GM19397 (cell line): Measurements from ENCODE around the gene UTRN.

Source experiments
- ATAC-seq: cut with Tn5 transposase; IDR thresholded peaks from one replicate; pipeline ENCODE4 v1.9.1; 2021; ENCODE audit warnings: mild to moderate bottlenecking, moderate library complexity; ENCODE audit not compliant: unreplicated experiment

UTRN gene

DNA sequence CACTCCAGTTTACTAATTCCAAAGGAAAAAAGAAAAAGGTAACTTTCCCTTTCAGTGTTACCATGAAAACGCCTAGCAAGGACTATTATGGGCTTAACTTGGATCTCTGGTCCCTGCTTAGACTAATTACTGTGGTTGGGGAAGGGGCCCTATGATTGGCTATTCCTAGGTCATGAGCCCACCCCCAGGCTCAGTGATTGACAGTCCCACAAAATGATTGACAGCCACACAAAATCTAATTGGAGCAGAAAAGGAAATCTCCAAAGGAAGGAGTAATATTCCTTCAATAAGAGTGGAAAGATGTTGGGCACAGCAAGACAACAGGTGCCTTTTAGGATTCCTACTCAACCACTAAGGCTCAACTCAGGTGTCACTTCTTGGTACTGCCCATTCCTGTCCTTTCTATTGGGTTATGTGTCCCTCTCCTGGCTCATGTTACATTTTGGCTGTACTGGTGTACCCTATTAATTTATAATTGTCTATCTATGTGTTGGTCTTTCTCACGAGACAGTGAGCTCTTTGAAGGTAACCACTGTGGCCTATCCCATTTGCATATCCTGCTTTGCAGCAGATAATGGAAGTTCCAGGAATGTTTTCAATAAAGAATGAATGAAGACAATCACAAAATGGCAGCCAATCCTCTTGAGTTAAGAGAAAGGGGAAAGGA lies 5.5 kb upstream of the UTRN start:
- ATAC-seq: no peak

DNA sequence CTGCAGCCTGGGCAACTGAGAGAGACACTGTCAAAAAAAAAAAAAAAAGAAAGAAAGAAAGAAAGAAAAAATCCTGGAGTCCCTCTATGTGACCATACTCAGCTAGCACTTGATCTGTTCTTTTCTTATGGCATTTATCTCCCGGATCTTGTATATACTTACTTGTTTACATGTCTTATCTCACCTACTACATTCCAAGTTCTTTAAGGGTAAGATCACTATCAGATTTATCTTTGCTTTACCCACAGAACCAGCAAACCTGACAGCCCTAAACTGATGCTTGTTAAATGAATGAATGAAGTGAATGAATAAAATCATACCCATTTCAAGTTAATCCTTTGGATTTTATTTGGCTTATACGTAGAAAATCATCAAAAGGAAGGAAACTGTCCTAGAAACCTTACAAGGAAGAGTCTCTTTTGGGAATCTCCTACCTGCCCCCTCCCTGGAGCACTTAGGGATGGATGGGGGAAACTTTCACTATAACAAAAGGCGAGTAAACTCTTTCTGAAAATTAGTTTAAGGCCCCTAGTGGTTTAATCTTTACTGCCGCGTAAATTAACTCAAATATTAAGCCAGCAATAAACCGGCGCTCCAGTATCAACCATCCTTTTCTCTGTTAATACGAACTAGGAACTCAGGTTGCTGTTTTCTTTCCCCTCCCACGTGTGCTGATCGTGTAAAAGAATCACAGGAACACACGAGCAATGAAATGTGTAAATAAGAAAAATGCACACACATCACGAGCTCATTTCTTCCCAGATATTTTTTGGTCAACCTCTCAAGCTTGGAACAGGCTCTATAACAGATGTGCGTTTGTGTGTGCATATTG lies 1.3 kb upstream of the UTRN start:
- ATAC-seq: no peak

DNA sequence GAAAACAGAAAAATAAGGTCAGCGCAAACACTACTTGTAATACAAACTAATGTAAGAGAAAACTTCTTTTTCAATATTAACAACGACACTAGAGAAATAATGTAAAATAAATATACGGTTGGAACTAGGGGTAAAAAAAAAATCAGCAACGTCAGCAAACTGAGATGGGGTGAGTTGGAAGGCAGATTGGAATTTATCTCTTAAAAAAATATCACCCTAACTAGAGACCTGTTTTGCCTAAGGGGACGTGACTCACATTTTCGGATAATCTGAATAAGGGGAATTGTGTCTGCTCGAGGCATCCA lies 705 bp upstream of the UTRN start:
- ATAC-seq: no peak

DNA sequence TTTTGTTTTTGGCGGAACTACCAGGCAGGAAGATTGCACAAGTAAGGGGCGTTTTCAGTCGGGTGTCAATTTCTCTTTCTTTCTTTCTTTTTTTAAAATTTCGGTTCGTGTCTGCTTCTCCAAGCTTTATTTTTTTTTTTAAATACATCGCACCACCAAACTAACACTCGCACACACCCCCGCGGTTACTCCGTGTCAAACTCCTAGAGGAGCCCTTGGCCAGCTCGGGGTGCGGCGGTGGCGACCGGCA lies 338 bp downstream of the UTRN start:
- no peak for ATAC-seq

DNA sequence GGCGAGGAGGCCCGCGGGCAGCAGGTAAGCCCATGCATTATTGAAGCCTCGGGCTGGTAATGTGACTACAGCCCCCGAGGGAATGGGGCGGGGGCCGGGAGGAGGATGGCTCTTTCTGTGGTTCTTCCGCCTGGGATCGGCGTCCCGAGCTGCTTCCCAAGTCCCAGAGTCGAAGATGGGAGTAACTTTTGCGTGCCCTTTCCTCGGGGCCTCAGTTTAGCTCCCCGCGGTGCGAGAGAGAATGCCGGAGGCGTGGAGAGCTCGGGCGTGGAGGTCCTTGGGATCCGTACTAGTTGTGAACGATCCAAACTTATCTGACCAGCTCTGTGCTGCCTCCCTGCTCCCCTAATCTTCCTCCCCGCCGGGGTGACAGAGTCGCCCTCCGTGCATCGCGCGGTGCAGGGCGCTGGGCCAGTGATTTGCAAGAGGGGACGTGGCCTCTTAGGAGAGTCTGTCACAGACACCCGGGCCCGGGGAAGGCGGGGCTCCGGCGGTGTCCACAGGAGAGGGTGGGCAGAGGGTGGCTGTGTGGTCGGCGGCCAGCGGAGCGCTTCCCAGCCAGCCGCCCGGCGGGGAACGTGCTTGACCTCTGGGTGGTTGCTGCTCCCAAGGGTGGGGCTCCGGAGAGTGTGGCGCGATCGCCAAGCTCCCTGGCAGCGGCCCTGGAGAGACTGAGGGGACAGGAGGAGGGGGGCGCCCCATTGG lies 815 bp downstream of the UTRN start:
- ATAC-seq: peak; percentile 44

GRCh38 chr6:144286503-144287393 lies 1.6 kb downstream of the UTRN start:
- no peak for ATAC-seq

GRCh38 chr6:144289006-144289405 lies 3.9 kb downstream of the UTRN start:
- no peak for ATAC-seq

GRCh38 chr6:144292372-144292771 lies 7.2 kb downstream of the UTRN start:
- ATAC-seq: no peak

DNA sequence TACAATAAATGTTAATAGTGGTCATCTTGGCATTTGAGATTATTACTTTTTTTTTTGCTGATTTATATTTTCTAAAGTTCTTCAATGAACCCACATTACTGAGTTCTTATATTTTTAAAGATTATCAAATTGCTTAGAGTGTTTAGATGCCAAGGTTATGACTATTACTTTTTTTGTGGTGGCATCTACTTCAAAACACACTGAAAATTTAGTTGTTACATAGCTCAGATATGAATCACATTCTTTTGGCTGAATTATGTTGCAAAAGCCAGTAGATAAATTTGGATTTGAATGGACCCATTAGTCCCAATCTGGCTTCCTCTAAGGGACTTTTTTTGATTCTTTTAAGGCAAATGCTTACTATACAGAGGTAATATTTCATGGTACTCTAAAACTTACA lies 8.9 kb downstream of the UTRN start:
- ATAC-seq: no peak

DNA sequence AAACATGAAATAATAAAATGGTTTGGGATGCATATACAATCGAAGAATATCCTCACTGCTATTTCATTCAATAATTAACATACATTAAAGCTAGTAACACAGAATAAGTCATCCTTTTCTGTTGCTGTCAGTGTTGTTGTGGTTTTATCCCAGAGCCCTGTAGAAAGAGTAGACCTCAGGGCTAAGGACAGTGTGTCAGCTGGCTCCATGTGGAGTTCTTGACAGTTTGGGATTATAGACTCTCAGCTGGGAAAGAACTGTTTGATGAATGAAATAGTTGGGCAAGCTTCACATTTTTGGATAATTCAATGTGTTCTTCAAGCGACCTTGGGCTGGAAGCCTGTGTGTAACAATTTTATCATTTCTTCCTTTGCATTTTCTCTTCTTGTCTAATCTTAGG lies 10.1 kb downstream of the UTRN start:
- ATAC-seq: no peak

DNA sequence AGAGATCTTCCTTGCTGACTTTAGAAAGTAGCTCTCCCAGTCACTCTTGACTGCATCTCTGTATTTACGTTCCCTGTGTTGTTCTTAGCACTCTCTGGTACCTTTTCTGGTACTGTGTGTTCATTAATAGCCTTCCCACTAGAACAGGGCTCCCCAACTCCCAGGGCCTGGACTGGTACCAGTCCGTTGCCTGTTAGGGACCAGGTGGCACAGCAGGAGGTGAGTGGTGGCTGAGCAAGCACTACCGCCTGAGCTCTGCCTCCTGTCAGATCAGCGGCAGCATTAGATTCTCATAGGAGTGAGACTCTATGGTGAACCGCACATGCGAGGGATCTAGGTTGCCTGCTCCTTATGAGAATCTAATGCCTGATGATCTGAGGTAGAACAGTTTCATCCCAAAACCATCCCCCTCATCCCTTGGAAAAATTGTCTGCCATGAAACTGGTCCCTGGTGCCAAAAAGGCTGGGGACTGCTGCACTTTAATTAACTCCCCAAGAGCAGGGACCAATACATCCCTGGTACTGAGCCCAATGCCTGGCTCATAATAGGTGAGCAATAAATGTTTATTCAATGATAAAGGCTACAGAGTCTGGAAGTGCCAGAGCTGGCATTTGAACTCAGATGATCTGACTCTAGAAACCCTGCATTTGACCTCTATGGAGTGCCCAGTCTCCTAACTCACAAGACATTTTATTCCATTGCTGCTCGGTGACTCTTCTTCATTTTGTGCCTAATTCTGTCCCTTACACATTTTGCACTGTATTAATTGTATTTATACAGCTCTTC lies 11.0 kb downstream of the UTRN start:
- ATAC-seq: no peak

GRCh38 chr6:144296973-144297372 lies 11.8 kb downstream of the UTRN start:
- ATAC-seq: no peak

- no peak for ATAC-seq
Measured at GRCh38 chr6:144297511-144298100, 12.5 kb downstream of the UTRN start.

GRCh38 chr6:144298194-144298593 lies 13.1 kb downstream of the UTRN start:
- no peak for ATAC-seq

DNA sequence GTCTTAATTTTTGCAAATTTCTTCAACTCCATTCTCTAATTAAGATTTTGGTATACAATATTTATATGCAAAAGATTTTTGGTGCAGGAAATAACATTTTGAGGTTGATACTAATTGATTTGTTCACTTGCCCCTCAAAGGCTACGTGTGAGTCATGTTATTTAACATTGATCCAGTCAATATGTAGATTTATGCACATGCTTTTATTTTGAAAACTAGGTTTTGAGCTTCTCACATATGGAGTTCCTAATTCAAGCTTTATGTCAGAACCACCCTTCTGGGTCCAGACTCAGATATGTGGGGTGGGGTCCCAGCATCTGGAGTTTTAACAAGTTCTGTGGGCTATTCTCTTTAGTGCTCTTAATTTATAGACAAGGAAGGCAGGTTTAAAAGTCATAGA lies 13.8 kb downstream of the UTRN start:
- no peak for ATAC-seq

- ATAC-seq: no peak
Measured at GRCh38 chr6:144302701-144303372, 17.7 kb downstream of the UTRN start.

DNA sequence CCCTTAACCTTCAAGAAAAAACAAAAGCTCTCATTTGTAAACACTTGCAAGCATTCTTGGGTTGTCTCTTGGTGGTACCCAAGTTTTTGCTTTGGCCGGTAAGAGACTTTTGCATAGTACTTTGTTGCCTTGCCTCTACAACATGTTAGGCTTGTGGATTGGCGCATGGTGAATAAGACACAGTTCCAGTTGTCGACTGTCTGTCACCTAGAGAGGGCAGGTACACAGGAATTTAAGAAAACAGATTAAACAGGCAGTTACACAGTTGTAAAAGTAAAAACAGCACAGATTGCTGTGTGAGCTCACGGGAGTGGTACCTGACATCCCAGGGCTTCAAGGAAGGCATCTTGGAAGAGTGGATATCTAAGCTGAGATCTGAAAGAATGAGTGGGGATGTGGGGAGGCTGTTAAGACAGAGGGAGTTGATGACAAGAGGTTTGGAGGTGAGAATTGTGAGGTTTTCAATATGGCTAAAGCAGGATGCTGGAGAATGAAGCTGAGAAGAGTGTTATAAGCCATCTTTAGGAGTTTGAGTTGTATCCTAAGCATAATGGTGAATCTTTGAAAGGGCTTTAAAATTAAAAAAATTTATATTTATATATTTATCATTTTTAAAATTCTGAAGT lies 19.2 kb downstream of the UTRN start:
- no peak for ATAC-seq

DNA sequence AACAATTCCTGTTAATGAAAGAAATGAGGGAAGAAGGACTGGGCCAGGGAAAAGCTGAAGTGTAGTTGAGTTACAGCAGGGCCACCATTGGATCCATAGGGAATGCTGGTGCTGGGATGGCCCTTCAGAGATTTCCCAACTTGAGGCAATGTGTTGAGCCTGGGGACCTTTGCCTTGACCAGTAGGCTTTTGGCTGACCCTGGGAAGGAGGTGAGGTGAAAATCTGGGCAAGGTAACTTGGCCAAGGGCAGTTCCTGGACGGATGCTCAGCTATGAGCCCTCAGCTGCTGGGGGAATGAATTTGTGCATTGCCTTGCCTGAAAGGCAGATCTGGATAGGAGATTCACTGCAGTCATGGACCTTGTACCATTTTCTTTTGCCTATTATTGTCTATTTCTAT lies 20.4 kb downstream of the UTRN start:
- peak; percentile 17 for ATAC-seq

- ATAC-seq: peak; percentile 84
Measured at GRCh38 chr6:144305985-144306384, 20.9 kb downstream of the UTRN start.
